HUES64 (cell line): ENCODE results near the gene BCAP31.
"Not testable (repeated sequence)": the region's sequence is repeated elsewhere in the genome, so short reads cannot be mapped to it uniquely, and the experiment has no call there.

Experiments
- H3K27ac ChIP-seq: 2 replicates; pipeline ENCODE4 v1.7.0; 2013; ENCODE audit warnings: low read depth, low read length, inconsistent platforms
- H3K27me3 ChIP-seq: 2 replicates; pipeline ENCODE4 v1.6.1; 2013; ENCODE audit warnings: mild to moderate bottlenecking, low read length; ENCODE audit not compliant: insufficient read depth
- H3K36me3 ChIP-seq: 2 replicates; pipeline ENCODE4 v1.6.1; 2013; ENCODE audit warnings: mild to moderate bottlenecking, low read length; ENCODE audit not compliant: insufficient read depth
- H3K4me1 ChIP-seq: 2 replicates; pipeline ENCODE4 v1.6.1; 2013; ENCODE audit warnings: mild to moderate bottlenecking, low read length, moderate library complexity; ENCODE audit not compliant: insufficient read depth
- H3K4me3 ChIP-seq: 2 replicates; pipeline ENCODE4 v1.5.1; 2013; ENCODE audit warnings: mild to moderate bottlenecking, low read length, moderate library complexity
- H3K9ac ChIP-seq: 2 replicates; pipeline ENCODE4 v1.6.1; 2013; ENCODE audit warnings: mild to moderate bottlenecking, low read depth, low read length
- H3K9me3 ChIP-seq: 2 replicates; pipeline ENCODE4 v1.6.1; 2013; ENCODE audit warnings: low read depth, low read length; ENCODE audit not compliant: insufficient read depth
- WGBS: fragments of 150-250, 120-280 bp; methylation state at CpG from one replicate; pipeline ENCODE4 v1.1.7; 2013; ENCODE audit warnings: missing lambda C conversion rate; 5-methylcytosine and 5-hydroxymethylcytosine counted together

Gene BCAP31

DNA sequence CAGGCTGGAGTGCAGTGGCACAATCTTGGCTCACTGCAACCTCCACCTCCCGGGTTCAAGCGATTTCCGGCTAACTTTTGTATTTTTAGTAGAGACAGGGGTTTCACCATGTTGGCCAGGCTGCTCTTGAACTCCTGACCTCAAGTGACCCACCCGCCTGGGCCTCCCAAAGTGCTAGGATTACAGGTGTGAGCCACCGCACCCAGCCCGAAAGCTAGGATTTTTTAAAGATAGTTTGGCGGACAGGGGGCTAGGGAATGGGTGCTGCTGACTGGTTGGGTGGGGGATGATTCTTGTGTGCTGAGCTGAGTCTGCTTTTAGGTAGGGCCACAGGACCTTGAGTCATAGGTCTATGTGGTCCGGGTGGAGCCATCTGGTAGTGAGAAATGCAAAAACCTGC, 40.7 kb downstream of the BCAP31 start:
- not testable (repeated sequence) for H3K4me3 ChIP-seq, H3K9me3 ChIP-seq, H3K36me3 ChIP-seq, H3K9ac ChIP-seq, H3K27me3 ChIP-seq
- WGBS: 89% methylated on average over 8 of the region's 8 CpGs
- Histone ChIP-seq H3K27ac (peak overlapping the region; percentile 92; the same call in 1 of the 2 replicates), H3K4me1 (peaks cover 22% of the 10 kb centered on the region; the same call in 1 of the 2 replicates)

DNA sequence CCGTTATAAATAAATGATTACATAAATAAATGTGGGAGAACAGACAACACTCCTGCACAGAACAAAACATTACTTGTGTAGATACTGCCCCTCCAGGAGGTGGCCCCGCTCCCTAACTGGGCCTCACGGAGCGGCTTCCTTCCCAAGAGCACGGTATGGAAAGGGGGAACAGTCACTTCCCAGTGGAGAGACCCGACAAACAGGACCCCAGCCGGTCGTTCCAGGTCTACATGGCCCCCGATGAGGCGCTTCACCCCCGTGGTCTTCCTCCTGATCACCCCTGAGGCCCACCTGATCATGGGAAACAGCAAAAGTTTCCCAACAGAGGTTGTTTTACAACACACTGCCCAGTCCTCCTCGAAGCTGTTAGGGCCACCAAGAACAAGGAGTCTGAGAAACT, 43.0 kb downstream of the BCAP31 start:
- no peaks in the 10 kb centered on the region for H3K9me3 ChIP-seq
- peaks cover 16% of the 10 kb centered on the region; the same call in 1 of the 2 replicates for H3K4me1 ChIP-seq
- WGBS: 88% methylated on average over 11 of the region's 12 CpGs
- H3K9ac ChIP-seq: no peak overlapping the region
- no peak overlapping the region for H3K27ac ChIP-seq
- no peaks in the 10 kb centered on the region for H3K27me3 ChIP-seq
- no peaks in the 10 kb centered on the region for H3K36me3 ChIP-seq
- H3K4me3 ChIP-seq: no peak overlapping the region

DNA sequence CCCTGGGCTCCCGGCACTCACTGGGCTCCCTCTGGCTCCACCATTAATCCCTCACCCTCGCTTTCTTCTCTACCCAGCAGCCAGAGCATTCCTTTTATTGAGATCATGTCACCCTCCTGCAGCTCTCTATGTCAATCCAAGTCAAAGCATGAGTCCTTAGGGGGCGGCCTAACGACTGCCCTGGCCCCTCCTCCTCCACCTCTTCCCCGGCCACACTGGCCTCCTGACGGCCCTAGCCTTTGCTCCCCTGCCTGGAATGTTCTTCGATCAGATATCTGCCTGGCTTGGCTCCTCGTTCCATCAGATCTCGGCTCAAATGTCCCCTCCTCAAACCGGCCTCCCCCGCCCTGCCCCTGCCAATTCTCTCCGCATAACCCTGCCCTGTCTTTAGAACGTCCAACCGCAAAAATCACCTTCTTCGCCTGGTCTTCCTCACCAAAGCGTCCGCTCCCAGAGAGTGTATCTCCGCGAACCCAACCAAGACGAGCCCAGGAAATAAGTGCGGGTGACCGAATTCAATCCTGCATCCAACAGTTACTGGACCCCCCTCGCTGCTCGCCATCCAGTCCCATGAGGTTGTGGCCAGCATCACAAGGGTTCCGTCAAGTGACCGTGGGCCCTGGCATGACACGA, 49.9 kb downstream of the BCAP31 start:
- WGBS: 62% methylated on average over 27 of the region's 27 CpGs
- H3K27me3 ChIP-seq: peaks cover 10% of the 10 kb centered on the region
- H3K27ac ChIP-seq: no peak overlapping the region; the same call in 1 of the 2 replicates
- H3K9ac ChIP-seq: no peak overlapping the region
- peaks cover 3% of the 10 kb centered on the region; the same call in 1 of the 2 replicates for H3K4me1 ChIP-seq
- no peaks in the 10 kb centered on the region for H3K36me3 ChIP-seq
- no peaks in the 10 kb centered on the region for H3K9me3 ChIP-seq
- peak overlapping the region; percentile 28; the same call in 1 of the 2 replicates for H3K4me3 ChIP-seq

DNA sequence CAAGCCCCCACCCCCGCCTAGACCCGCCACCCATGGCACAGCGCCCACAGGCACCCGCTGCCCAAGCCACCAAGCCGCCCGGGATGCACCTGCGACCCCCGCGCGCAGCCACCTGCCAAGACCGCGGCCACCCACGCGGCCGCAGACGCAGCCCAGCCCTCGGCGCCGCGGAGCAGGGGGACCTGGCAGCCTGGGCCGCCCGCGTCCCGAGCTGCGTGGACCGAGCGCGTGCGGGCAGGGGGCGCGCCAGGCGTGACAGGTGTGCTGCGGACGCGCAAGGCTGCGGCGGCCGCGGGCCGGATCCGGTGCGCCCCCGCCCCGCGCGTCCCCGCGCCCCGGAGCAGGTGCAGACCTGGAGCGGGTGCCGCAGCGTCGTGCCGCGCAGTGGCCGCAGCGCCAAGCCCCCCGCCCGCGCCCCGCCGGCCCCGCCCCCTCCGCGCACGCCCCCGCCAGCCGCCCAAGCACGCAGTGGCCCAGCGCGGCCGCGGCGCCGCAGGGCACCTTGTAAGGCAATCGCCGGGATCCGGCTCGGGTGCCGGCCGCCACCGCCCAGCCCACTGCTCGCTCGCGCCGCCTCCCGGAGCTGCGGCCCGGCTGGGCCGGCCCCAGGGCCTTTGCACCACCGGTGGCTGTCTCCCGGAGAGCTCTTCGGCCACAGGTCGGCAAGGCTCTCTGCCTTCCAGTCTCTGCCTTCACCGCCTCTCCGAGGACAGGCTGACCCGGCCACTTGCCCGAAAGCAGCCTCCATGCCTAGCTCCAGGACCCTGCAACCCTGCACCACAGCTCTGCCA, 50.6 kb downstream of the BCAP31 start, which contains the start of gene PNCK:
TSS of gene PNCK (minus strand) at position 386 of the 791 bp plus-strand sequence. CDS start 737 bp downstream, outside the sequence.
- 5% methylated on average over 98 of the region's 98 CpGs for WGBS

DNA sequence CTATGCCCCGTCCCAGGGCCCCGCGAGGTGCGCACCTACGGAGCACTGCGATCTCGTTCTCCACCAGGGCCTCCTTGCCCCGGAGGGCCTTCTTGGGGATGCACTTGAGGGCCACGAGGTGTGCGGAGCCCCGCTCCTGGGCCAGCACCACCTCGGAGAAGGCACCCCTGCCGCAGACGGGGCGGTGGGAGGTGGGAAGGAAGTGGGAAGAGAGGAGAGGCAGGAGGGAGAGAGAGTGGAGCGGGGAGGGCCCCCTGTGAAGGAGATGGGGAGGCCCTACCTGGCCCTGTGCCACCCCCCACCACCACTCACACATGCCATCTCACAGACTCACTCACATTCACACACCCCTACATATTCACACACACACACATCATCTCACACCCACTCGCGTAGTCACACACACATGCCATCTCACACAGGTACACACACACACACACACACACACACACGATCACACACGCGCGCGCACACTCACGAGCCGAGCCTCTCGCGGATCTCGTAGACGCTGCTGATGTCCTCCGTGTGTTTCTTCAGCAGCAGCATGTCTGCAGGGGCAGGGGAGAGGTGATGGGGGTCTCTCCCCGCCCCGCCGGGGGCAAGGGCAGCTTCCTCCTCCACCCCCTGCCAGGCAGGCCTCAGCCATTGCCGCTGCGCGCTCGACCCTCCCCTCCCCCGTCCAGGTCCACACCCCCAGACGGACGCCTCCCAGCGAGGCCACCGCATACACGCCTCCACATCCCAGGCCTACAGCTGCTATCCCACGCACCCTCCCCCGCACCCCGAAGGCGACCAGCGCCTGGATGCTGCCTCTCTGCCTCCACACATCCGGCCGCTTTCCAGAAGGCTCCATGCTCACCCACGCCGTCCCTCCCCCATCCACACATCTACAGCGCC, 51.4 kb downstream of the BCAP31 start:
- no peaks in the 10 kb centered on the region for H3K9me3 ChIP-seq
- H3K4me1 ChIP-seq: peaks cover 3% of the 10 kb centered on the region; the same call in 1 of the 2 replicates
- no peak overlapping the region for H3K4me3 ChIP-seq
- no peak overlapping the region for H3K27ac ChIP-seq
- no peaks in the 10 kb centered on the region for H3K36me3 ChIP-seq
- H3K27me3 ChIP-seq: peaks cover 10% of the 10 kb centered on the region
- 50% methylated on average over 47 of the region's 53 CpGs for WGBS
- no peak overlapping the region for H3K9ac ChIP-seq

More for the DNA sequence above, 50.6 kb downstream of the BCAP31 start, which contains the start of gene PNCK:
- H3K27ac ChIP-seq: peak within 1 kb of the TSS; percentile 30; the same call in 1 of the 2 replicates
- peaks cover 3% of the 10 kb centered on the region; the same call in 1 of the 2 replicates for H3K4me1 ChIP-seq
- H3K9ac ChIP-seq: no peak within 1 kb of the TSS
- no peaks in the 10 kb centered on the region for H3K36me3 ChIP-seq
- no peaks in the 10 kb centered on the region for H3K9me3 ChIP-seq
- H3K27me3 ChIP-seq: peaks cover 10% of the 10 kb centered on the region
- peak within 1 kb of the TSS; percentile 28; the same call in 1 of the 2 replicates for H3K4me3 ChIP-seq

DNA sequence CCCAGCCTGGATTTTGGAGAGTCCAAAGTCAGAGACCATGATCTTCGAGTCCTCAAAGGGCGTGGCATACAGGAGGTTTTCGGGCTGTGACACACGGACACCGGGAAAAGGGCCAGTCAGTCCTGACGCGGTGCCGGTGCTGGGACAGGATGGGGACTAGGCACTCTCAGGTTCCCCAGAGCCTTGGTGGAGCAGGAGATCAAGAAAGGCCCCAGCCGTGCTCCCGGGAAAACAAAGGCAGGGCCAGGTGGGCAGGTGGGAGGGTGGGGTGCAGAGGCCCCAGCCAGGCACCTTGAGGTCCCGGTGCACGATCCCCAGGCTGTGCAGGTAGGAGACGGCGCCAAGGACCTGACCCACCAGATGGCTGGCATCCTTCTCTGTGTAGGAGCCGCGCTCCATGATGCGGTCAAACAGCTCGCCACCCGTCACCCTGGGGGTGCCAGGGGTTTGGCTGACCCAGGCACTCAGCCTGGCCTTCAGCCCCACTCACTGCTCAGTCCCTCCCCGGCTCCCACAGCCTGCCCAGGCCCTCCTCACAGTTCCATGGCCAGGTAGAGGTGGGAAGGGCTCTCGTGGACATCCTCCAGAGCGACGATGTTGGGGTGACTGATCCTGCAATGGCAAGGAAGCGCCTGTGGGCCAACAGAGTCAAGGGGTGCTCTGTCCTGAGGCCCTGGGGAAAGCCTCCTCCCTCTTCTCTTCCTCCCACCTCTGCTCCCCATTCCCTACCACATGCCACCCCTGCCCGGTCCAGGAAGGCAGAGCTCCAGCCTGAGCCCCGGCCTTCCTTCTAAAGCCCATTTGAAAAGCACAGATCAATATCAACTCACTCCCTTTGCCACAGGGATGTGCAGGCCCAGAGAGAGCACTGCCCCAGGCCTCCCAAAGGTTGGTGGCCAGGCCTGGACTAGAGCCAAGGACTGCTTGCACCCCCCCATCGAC, 52.3 kb downstream of the BCAP31 start:
- Histone ChIP-seq H3K36me3 (no peaks in the 10 kb centered on the region), H3K9ac (no peak overlapping the region), H3K4me3 (no peak overlapping the region), H3K27me3 (peaks cover 10% of the 10 kb centered on the region), H3K9me3 (no peaks in the 10 kb centered on the region), H3K27ac (no peak overlapping the region), H3K4me1 (peaks cover 3% of the 10 kb centered on the region; the same call in 1 of the 2 replicates)
- 93% methylated on average over 26 of the region's 27 CpGs for WGBS

DNA sequence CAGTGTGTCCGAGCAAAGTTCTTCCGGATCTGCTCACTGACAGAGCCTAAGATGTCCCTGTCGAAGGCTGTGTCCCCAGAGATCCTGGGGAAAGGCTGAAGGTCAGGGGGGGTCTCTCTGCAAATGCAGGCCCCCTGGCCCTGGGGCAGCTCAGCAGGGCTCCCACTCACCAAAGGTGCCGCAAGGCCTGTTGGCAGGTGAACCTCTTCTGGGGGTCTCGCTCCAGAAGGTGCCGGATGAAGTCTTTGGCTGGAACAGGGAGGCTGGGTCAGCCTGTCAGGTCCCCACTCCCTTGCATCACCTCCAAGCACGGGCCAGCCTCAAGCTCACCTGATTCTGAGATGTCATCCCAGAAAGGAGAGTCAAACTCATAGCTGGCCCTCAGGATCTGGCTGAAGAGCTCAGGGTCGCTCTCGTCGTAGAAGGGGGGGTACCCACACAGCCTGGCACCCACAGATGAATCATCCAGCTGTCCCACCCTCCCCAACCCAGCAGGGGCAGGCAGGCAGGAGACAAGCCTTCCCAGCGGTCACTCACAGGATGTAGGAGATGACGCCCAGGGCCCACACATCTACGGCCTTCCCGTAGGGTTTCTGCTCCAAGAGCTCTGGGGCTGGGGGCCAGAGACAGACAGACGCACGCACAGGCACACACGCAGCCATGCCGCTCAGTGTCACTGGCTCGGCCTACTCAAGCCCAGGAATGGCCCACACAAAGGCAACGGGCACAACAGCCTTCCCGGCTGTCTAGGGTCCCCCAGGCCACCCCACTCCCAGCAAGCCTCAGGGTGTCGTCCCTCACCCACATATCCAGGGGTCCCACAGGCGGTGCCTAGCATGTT, 53.2 kb downstream of the BCAP31 start:
- no peaks in the 10 kb centered on the region for H3K9me3 ChIP-seq
- H3K9ac ChIP-seq: no peak overlapping the region
- peaks cover 3% of the 10 kb centered on the region; the same call in 1 of the 2 replicates for H3K4me1 ChIP-seq
- H3K36me3 ChIP-seq: no peaks in the 10 kb centered on the region
- peaks cover 10% of the 10 kb centered on the region for H3K27me3 ChIP-seq
- no peak overlapping the region for H3K4me3 ChIP-seq
- 94% methylated on average over 23 of the region's 23 CpGs for WGBS
- H3K27ac ChIP-seq: no peak overlapping the region

DNA sequence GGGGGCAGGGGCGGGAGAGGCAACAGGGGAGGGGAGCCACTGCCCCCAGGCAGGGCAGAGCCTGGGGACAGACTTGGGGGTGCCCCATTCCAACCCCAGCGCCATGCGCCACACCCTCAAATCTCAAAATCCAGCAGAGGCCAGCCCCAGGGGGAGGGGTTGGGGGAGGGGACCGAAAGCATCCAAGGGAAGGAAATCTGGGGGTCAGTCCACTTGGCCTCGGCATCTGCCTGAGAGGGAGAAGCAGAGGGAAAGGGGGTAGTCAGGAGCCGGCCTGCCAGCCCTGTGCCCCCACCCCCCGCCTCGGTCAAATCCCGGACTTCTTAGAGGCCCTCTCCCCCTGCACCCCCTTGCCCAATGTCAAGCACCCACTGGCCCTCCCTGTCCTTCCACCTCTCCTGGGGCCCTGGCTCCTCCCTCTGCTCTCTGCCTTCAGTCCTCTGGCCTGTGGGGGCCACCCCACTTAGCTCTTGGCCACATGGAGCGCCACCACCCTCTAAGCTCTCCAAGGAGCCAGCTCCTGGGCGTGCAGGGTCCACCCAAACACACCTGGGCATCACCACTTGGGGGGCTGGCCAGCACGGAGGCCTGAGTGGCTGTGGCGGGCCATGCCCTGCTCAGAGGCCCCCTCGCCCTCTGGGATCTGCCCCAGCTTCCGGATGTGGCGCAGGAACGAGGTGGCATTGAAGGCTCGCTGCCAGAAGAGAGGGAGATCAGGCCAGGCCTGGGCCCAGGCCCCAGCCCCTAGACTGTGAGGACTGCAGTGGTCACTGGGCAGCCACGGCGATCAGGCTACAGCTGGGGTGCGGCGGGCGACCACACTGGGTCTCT, 54.1 kb downstream of the BCAP31 start:
- Histone ChIP-seq H3K36me3 (no peaks in the 10 kb centered on the region), H3K4me3 (no peak overlapping the region), H3K9me3 (no peaks in the 10 kb centered on the region), H3K9ac (no peak overlapping the region), H3K27ac (no peak overlapping the region), H3K27me3 (peaks cover 10% of the 10 kb centered on the region), H3K4me1 (peaks cover 3% of the 10 kb centered on the region; the same call in 1 of the 2 replicates)
- 90% methylated on average over 20 of the region's 23 CpGs for WGBS
